Measurements from ENCODE around the gene ATG5. TPM values are rescaled to one million over a fixed set of nuclear protein-coding genes. Genes with fewer than 3 reads are reported as not detected.

Gene ATG5
- total RNA-seq, 1 experiment from 2014 or later: 26.9 TPM

- intact Hi-C loops (cut with micrococcal nuclease; ENCODE audit: unreplicated experiment): no loop called here
- POLR2A ChIA-PET: no interaction called here
Observed at GRCh38 chr6:106249658-106250057, 75.9 kb downstream of the ATG5 start.

GRCh38 chr6:106247733-106248132, 77.8 kb downstream of the ATG5 start:
- no peaks in the 10 kb centered on the region for H3K27me3 Mint-ChIP-seq (ENCODE audit: insufficient read depth, unreplicated experiment)
- H3K9me3 Mint-ChIP-seq (ENCODE audit: unreplicated experiment): no peaks in the 10 kb centered on the region
- Histone ChIP-seq H3K27me3 (replicated peaks; ENCODE audit: control insufficient read depth, insufficient read depth, low read length) (no peaks in the 10 kb centered on the region), H3K36me3 (ENCODE audit: control insufficient read depth, insufficient read depth, low read length) (no peaks in the 10 kb centered on the region), H3K4me3 (ENCODE audit: low read depth, low read length) (no peak overlapping the region), H3K9me3 (no peaks in the 10 kb centered on the region), H3K4me1 (no peaks in the 10 kb centered on the region)
- no peak for TF ChIP-seq CTCF (IDR thresholded peaks at IDR 0.05; ENCODE audit: insufficient read depth in 1 of 2, low read depth in 1 of 2, low read length in 1 of 2, severe bottlenecking in 1 of 2, unreplicated experiment in 1 of 2)
- ChIA-PET POLR2A (no interaction called here), CTCF (no interaction called here)
- H3K4me3 Mint-ChIP-seq (ENCODE audit: unreplicated experiment): no peak overlapping the region
- no peak overlapping the region for H3K27ac Mint-ChIP-seq (ENCODE audit: unreplicated experiment)
- H3K4me1 Mint-ChIP-seq (ENCODE audit: low read depth, unreplicated experiment): no peaks in the 10 kb centered on the region
- DNase-seq: no peak
- BruUV-seq (replicated peaks): no TSS peak
- H3K36me3 Mint-ChIP-seq (ENCODE audit: insufficient read depth, unreplicated experiment): no peaks in the 10 kb centered on the region
- intact Hi-C loops (cut with micrococcal nuclease; ENCODE audit: unreplicated experiment): no loop called here

More at GRCh38 chr6:106249658-106250057, 75.9 kb downstream of the ATG5 start:
- H3K27me3 ChIP-seq (replicated peaks; ENCODE audit: control insufficient read depth, insufficient read depth, low read length): no peaks in the 10 kb centered on the region
- no peaks in the 10 kb centered on the region for H3K4me1 Mint-ChIP-seq (ENCODE audit: low read depth, unreplicated experiment)
- H3K4me1 ChIP-seq: no peaks in the 10 kb centered on the region
- H3K36me3 Mint-ChIP-seq (ENCODE audit: insufficient read depth, unreplicated experiment): no peaks in the 10 kb centered on the region
- H3K9me3 ChIP-seq: no peaks in the 10 kb centered on the region
- H3K4me3 Mint-ChIP-seq (ENCODE audit: unreplicated experiment): no peak overlapping the region
- no TSS peak for BruUV-seq (replicated peaks)
- H3K9me3 Mint-ChIP-seq (ENCODE audit: unreplicated experiment): no peaks in the 10 kb centered on the region
- H3K4me3 ChIP-seq (ENCODE audit: low read depth, low read length): no peak overlapping the region
- no peak overlapping the region for H3K27ac Mint-ChIP-seq (ENCODE audit: unreplicated experiment)
- no peaks in the 10 kb centered on the region for H3K36me3 ChIP-seq (ENCODE audit: control insufficient read depth, insufficient read depth, low read length)
- TF ChIP-seq CTCF (IDR thresholded peaks at IDR 0.05; ENCODE audit: insufficient read depth in 1 of 2, low read depth in 1 of 2, low read length in 1 of 2, severe bottlenecking in 1 of 2, unreplicated experiment in 1 of 2): no peak
- DNase-seq: no peak
- CTCF ChIA-PET: no interaction called here
- H3K27me3 Mint-ChIP-seq (ENCODE audit: insufficient read depth, unreplicated experiment): no peaks in the 10 kb centered on the region

GRCh38 chr6:106247293-106247692, 78.3 kb downstream of the ATG5 start:
- intact Hi-C loops (cut with micrococcal nuclease; ENCODE audit: unreplicated experiment): no loop called here
- Mint-ChIP-seq H3K9me3 (ENCODE audit: unreplicated experiment) (no peaks in the 10 kb centered on the region), H3K27ac (ENCODE audit: unreplicated experiment) (no peak overlapping the region), H3K36me3 (ENCODE audit: insufficient read depth, unreplicated experiment) (no peaks in the 10 kb centered on the region), H3K4me1 (ENCODE audit: low read depth, unreplicated experiment) (no peaks in the 10 kb centered on the region), H3K27me3 (ENCODE audit: insufficient read depth, unreplicated experiment) (no peaks in the 10 kb centered on the region), H3K4me3 (ENCODE audit: unreplicated experiment) (no peak overlapping the region)
- ChIA-PET CTCF (no interaction called here), POLR2A (no interaction called here)
- Histone ChIP-seq H3K4me3 (ENCODE audit: low read depth, low read length) (no peak overlapping the region), H3K27me3 (replicated peaks; ENCODE audit: control insufficient read depth, insufficient read depth, low read length) (no peaks in the 10 kb centered on the region), H3K36me3 (ENCODE audit: control insufficient read depth, insufficient read depth, low read length) (no peaks in the 10 kb centered on the region), H3K4me1 (no peaks in the 10 kb centered on the region), H3K9me3 (no peaks in the 10 kb centered on the region)
- DNase-seq: no peak
- TF ChIP-seq CTCF (IDR thresholded peaks at IDR 0.05; ENCODE audit: insufficient read depth in 1 of 2, low read depth in 1 of 2, low read length in 1 of 2, severe bottlenecking in 1 of 2, unreplicated experiment in 1 of 2): no peak
- BruUV-seq (replicated peaks): no TSS peak

All from Caco-2 (cell line).